Mucosa of rectum (tissue), 2 donors: ENCODE data around the gene IKBIP.
A peak's percentile ranks its signal among the peaks of the same experiment; 100 is the strongest.
"Not testable (repeated sequence)": the region's sequence is repeated elsewhere in the genome, so short reads cannot be mapped to it uniquely, and the experiment has no call there.

Experiments
- H3K27ac ChIP-seq, 2 donors: one replicate each; pipeline ENCODE4 v1.7.0; 2013; ENCODE audit warnings: inconsistent platforms in 2 of 2, low read depth in 2 of 2, low read length in 2 of 2
- H3K27me3 ChIP-seq, 2 donors: one replicate each; pipeline ENCODE4 v1.7.0; 2013; ENCODE audit warnings: low read length in 2 of 2; ENCODE audit not compliant: control insufficient read depth in 2 of 2, insufficient read depth in 2 of 2
- H3K36me3 ChIP-seq, 2 donors: one replicate each; pipeline ENCODE4 v1.7.0; 2013; ENCODE audit warnings: low read length in 2 of 2; ENCODE audit not compliant: control insufficient read depth in 2 of 2, insufficient read depth in 2 of 2
- H3K4me1 ChIP-seq, 2 donors: one replicate each; pipeline ENCODE4 v1.7.0; 2013; ENCODE audit warnings: low read length in 2 of 2, mild to moderate bottlenecking in 1 of 2; ENCODE audit not compliant: control insufficient read depth in 2 of 2, insufficient read depth in 2 of 2
- H3K4me3 ChIP-seq, 2 donors: one replicate each; pipeline ENCODE4 v1.7.0; 2013; ENCODE audit warnings: low read length in 2 of 2
- H3K9ac ChIP-seq, 2 donors: one replicate each; pipeline ENCODE4 v1.7.0; 2013; ENCODE audit warnings: low read length in 2 of 2, low read depth in 1 of 2, mild to moderate bottlenecking in 1 of 2
- H3K9me3 ChIP-seq, 2 donors: one replicate each; pipeline ENCODE4 v1.7.0; 2013; ENCODE audit warnings: low read length in 2 of 2; ENCODE audit not compliant: control insufficient read depth in 2 of 2
- donor health status: healthy.
- donor health status: Normal muscosa, but diverticular disease.

IKBIP gene

DNA sequence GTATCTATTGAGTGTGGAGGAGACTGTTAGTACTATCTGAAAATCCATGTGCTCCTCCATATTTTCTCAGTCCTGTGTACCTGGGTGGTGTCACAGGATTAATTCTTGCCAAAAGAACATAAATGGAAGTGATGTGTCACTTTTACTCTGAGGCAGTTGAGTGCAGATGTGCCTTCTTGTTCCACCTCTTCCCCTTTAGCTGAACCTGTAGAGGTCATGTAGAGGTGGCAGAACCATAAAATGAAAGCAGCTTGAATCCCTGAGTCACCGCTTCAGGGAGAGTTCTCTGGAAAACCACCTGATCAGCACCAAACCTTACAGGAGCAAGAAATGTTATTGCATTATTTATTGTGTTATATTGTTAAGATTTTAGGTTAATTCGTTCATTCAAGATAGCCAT is 65.8 kb downstream of the IKBIP start:
- H3K4me1 ChIP-seq = peaks cover 0 to 19% of the 10 kb centered on the region in 2 donors
- H3K9me3 ChIP-seq = no peaks in the 10 kb centered on the region
- peak overlapping the region; percentile 76 to 90 for H3K27ac ChIP-seq
- H3K9ac ChIP-seq = no peak overlapping the region
- H3K4me3 ChIP-seq = no peak overlapping the region
- no peaks in the 10 kb centered on the region for H3K36me3 ChIP-seq
- no peaks in the 10 kb centered on the region for H3K27me3 ChIP-seq

DNA sequence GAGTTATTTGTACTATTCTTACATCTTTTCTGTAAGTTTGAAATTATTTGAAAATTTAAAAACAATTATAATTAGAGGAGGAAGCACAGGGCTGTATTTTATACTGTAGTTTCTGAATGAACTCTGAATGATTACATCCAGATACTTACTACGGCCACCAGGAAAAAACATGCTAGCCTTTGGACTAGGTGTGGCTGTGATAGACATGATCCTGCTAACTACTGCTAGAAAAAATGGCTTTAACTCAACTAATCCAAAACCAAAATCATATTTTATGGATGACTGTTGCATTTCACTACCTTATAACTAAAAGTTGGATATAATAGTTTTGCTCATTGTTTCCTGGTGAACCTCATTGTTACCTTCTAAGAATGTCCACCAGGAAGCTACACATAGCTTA is 66.2 kb downstream of the IKBIP start:
- Histone ChIP-seq H3K36me3 (no peaks in the 10 kb centered on the region), H3K4me3 (no peak overlapping the region), H3K9ac (no peak overlapping the region), H3K4me1 (peaks cover 0 to 19% of the 10 kb centered on the region in 2 donors), H3K9me3 (no peaks in the 10 kb centered on the region), H3K27me3 (no peaks in the 10 kb centered on the region), H3K27ac (peak overlapping the region; percentile 76 to 90)

DNA sequence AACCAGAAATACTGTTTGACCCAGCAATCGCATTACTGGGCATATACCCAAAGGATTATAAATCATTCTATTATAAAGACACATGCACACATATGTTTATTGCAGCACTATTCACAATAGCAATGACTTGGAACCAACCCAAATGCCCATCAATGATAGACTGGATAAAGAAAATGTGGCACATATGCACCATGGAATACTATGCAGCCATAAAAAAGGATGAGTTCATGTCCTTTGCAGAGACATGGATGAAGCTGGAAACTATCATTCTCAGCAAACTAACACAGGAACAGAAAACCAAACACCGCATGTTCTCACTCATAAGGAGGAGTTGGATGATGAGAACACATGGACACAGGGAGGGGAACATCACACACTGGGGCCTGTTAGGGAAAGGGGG is 67.8 kb downstream of the IKBIP start:
- H3K9ac ChIP-seq, H3K27me3 ChIP-seq, H3K9me3 ChIP-seq, H3K4me3 ChIP-seq, H3K36me3 ChIP-seq, H3K27ac ChIP-seq: not testable (repeated sequence)
- peaks cover 0 to 21% of the 10 kb centered on the region in 2 donors for H3K4me1 ChIP-seq

DNA sequence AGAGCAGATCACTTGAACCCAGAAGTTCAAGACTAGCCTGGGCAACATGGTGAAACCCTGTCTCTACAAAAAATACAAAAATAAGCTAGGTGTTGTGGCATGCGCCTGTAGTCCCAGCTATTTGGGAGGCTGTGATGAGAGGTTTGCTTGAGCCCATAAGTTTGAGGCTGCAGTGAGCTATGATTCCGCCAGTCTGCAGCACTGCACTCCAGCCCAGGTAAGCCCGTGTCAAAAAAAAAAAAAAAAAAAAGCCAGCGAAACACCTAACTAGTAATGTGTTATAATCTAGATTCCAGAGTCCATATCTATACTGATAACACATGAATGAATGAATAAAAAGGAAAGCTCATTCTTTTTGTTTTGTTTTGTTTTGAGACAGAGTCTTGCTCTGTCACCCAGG is 69.6 kb downstream of the IKBIP start:
- H3K27ac ChIP-seq = peak overlapping the region; percentile 26 to 32
- H3K9ac ChIP-seq = no peak overlapping the region
- H3K36me3 ChIP-seq = no peaks in the 10 kb centered on the region
- no peak overlapping the region for H3K4me3 ChIP-seq
- no peaks in the 10 kb centered on the region for H3K27me3 ChIP-seq
- no peaks in the 10 kb centered on the region for H3K9me3 ChIP-seq
- peaks cover 0 to 21% of the 10 kb centered on the region in 2 donors for H3K4me1 ChIP-seq
